HepG2 (cell line): ENCODE results near the gene GRAMD1A. TPM values are rescaled to one million over a fixed set of nuclear protein-coding genes. Genes with fewer than 3 reads are reported as not detected.

Experiments used
- DRAP1 ChIP-seq: IDR thresholded peaks from 2 replicates; pipeline ENCODE4 v1.6.1; 2016; ENCODE audit warnings: missing genetic modification reagents, missing compliant biosample characterization
- ELF1 ChIP-seq: sonication (generic); formaldehyde crosslinking; IDR thresholded peaks from 2 replicates; pipeline ENCODE4 v1.4.0; 2020; ENCODE audit warnings: missing genetic modification reagents
- FOXP4 ChIP-seq: sonication (generic); formaldehyde crosslinking; IDR thresholded peaks from 2 replicates; pipeline ENCODE4 v1.4.0; 2020; ENCODE audit warnings: missing genetic modification reagents
- GATAD1 ChIP-seq: IDR thresholded peaks from 2 replicates; pipeline ENCODE4 v1.6.1; 2016; ENCODE audit warnings: missing genetic modification reagents, missing compliant biosample characterization
- GPBP1L1 ChIP-seq: sonication (generic); formaldehyde crosslinking; IDR thresholded peaks from 2 replicates; pipeline ENCODE4 v1.5.0; 2020; ENCODE audit warnings: mild to moderate bottlenecking, missing genetic modification reagents
- GTF3A ChIP-seq: sonication (generic); formaldehyde crosslinking; conservative IDR thresholded peaks from 2 replicates; pipeline ENCODE4 v1.4.0; 2020; ENCODE audit warnings: mild to moderate bottlenecking, missing genetic modification reagents
- KLF12 ChIP-seq: sonication (generic); formaldehyde crosslinking; IDR thresholded peaks from 2 replicates; pipeline ENCODE4 v1.4.0; 2020; ENCODE audit warnings: missing genetic modification reagents, borderline replicate concordance
- KLF16 ChIP-seq, 2 experiments: sonication (generic) in 1 of 2; formaldehyde crosslinking in 1 of 2; IDR thresholded peaks; 2 replicates each; pipeline versions ENCODE4 v1.6.1 to v1.8.0; 2016 to 2023; ENCODE audit warnings: missing genetic modification reagents in 2 of 2, missing compliant biosample characterization in 1 of 2
- MAX ChIP-seq: IDR thresholded peaks from 2 replicates; pipeline ENCODE4 v1.6.1; 2012; ENCODE audit warnings: inconsistent platforms
- MYPOP ChIP-seq: sonication (generic); formaldehyde crosslinking; IDR thresholded peaks from 2 replicates; pipeline ENCODE4 v1.8.1; 2023; ENCODE audit warnings: mild to moderate bottlenecking, moderate library complexity, missing genetic modification reagents
- NR2F6 ChIP-seq, 2 experiments: IDR thresholded peaks; 2 replicates each; pipeline ENCODE4 v1.6.1; 2016; ENCODE audit warnings: antibody characterized with exemption in 1 of 2, mild to moderate bottlenecking in 1 of 2
- SMAD9 ChIP-seq: sonication (generic); formaldehyde crosslinking; IDR thresholded peaks from 2 replicates; pipeline ENCODE4 v1.5.1; 2020; ENCODE audit warnings: mild to moderate bottlenecking, missing genetic modification reagents
- ZNF749 ChIP-seq: sonication (generic); formaldehyde crosslinking; IDR thresholded peaks from 2 replicates; pipeline ENCODE4 v1.8.0; 2022; ENCODE audit warnings: mild to moderate bottlenecking, missing genetic modification reagents, moderate library complexity, borderline replicate concordance
- ZNF761 ChIP-seq: sonication (generic); formaldehyde crosslinking; conservative IDR thresholded peaks from 2 replicates; pipeline ENCODE4 v1.4.0; 2020; ENCODE audit warnings: mild to moderate bottlenecking, missing genetic modification reagents
- ZNF781 ChIP-seq: sonication (generic); formaldehyde crosslinking; IDR thresholded peaks from 2 replicates; pipeline ENCODE4 v1.5.1; 2020; ENCODE audit warnings: borderline replicate concordance, mild to moderate bottlenecking, missing genetic modification reagents; ENCODE audit errors: not compliant biosample characterization
- ZSCAN20 ChIP-seq: sonication (generic); formaldehyde crosslinking; IDR thresholded peaks from 2 replicates; pipeline ENCODE4 v1.4.0; 2020; ENCODE audit warnings: missing genetic modification reagents, mild to moderate bottlenecking, borderline replicate concordance
- ZSCAN9 ChIP-seq: IDR thresholded peaks from 2 replicates; pipeline ENCODE4 v1.6.1; 2016; ENCODE audit warnings: borderline replicate concordance
- polyA plus RNA-seq, 8 experiments: library from polyadenylated mRNA; depleted of rRNA in 3 of 8; stranded (reverse) in 7 of 8; unstranded in 1 of 8; fragments of >200 nt; fragmentation: Illumina TruSeq in 4 of 8; extraction: Trizol in 4 of 8; gene quantifications; 2 replicates each; pipeline versions ENCODE4 v1.2.1 to v1.2.3, GENCODE V29; 2011 to 2016; ENCODE audit warnings: low read depth in 4 of 8, missing spikeins in 1 of 8, mixed read lengths in 1 of 8; ENCODE audit not compliant: insufficient read depth in 1 of 8
- total RNA-seq, 5 experiments: library from RNA; depleted of rRNA; stranded (reverse); fragments of >200 nt; fragmentation: Illumina TruSeq; extraction: Trizol; gene quantifications; 2 replicates each; pipeline ENCODE4 v1.2.3, GENCODE V29; 2016; ENCODE audit warnings: low read depth in 1 of 5
- TF ChIP-seq, protein P1 (sequence below): IDR thresholded peaks from 2 replicates; pipeline ENCODE4 v1.6.1; 2016; ENCODE audit warnings: missing compliant biosample characterization, missing genetic modification reagents, borderline replicate concordance
- TF ChIP-seq, protein P2 (sequence below): sonication (generic); formaldehyde crosslinking; IDR thresholded peaks from 2 replicates; pipeline ENCODE4 v1.4.0; 2020; ENCODE audit warnings: low read depth, mild to moderate bottlenecking, missing genetic modification reagents

The GRAMD1A gene
- total and polyA plus RNA-seq, 2 of the 13 experiments (the other 11 are each of a cell fraction or from before 2014, with no cell fraction given) = 14.7 to 181 TPM

- TF ChIP-seq ZNF781 (peak; percentile 26), KLF12 (peak; percentile 79; the same call in 1 of the 2 replicates), GPBP1L1 (CRISPR knock-in tag) (no peak), KLF16 (CRISPR knock-in tag; IDR thresholded peaks at IDR 0.05) (0 out of 4 replicates have a peak, but pooled peaks of 1 of the 2 experiments have one; percentile 58), NR2F6 (IDR thresholded peaks at IDR 0.05) (no peak), NR2F6 (CRISPR knock-in tag; IDR thresholded peaks at IDR 0.05) (peak; percentile 45; the same call in 1 of the 2 replicates), DRAP1 (CRISPR knock-in tag) (peak; percentile 44; the same call in 1 of the 2 replicates), ZNF761 (CRISPR knock-in tag) (peak; percentile 53; the same call in 1 of the 2 replicates), MYPOP (CRISPR knock-in tag) (0 out of 2 replicates have a peak, but pooled peaks have one; percentile 13), MAX (peak; percentile 74), GTF3A (no peak), GATAD1 (CRISPR knock-in tag) (peak; percentile 62; the same call in 1 of the 2 replicates), ZSCAN20 (CRISPR knock-in tag) (peak; percentile 30), ZSCAN9 (CRISPR knock-in tag) (no peak; the same call in 1 of the 2 replicates), ZNF749 (CRISPR knock-in tag) (no peak; the same call in 1 of the 2 replicates), ELF1 (CRISPR knock-in tag) (peak; percentile 52; the same call in 1 of the 2 replicates), SMAD9 (CRISPR knock-in tag) (no peak), FOXP4 (peak; percentile 31; the same call in 1 of the 2 replicates)
- TF ChIP-seq, protein P1, sequence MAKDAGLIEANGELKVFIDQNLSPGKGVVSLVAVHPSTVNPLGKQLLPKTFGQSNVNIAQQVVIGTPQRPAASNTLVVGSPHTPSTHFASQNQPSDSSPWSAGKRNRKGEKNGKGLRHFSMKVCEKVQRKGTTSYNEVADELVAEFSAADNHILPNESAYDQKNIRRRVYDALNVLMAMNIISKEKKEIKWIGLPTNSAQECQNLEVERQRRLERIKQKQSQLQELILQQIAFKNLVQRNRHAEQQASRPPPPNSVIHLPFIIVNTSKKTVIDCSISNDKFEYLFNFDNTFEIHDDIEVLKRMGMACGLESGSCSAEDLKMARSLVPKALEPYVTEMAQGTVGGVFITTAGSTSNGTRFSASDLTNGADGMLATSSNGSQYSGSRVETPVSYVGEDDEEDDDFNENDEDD (CRISPR knock-in tag) = peak; percentile 80; the same call in 1 of the 2 replicates
- TF ChIP-seq, protein P2, sequence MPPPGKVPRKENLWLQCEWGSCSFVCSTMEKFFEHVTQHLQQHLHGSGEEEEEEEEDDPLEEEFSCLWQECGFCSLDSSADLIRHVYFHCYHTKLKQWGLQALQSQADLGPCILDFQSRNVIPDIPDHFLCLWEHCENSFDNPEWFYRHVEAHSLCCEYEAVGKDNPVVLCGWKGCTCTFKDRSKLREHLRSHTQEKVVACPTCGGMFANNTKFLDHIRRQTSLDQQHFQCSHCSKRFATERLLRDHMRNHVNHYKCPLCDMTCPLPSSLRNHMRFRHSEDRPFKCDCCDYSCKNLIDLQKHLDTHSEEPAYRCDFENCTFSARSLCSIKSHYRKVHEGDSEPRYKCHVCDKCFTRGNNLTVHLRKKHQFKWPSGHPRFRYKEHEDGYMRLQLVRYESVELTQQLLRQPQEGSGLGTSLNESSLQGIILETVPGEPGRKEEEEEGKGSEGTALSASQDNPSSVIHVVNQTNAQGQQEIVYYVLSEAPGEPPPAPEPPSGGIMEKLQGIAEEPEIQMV (CRISPR knock-in tag) = peak; percentile 91
These were observed 36.3 kb upstream of the GRAMD1A start, which contains the start of gene ZNF792 (continued) for GRCh38 chr19:34963573-34964406.
